ENCODE data around the gene MUC4. TPM values are rescaled to one million over a fixed set of nuclear protein-coding genes. Genes with fewer than 3 reads are reported as not detected.

MUC4 gene
- total and polyA plus RNA-seq, 2 of the 4 experiments (the other 2 are of a cell fraction), result not detected

GRCh38 chr3:195732940-195733339, 78.8 kb downstream of the MUC4 start:
- POLR2A ChIA-PET (ENCODE audit: unreplicated experiment), result interaction anchor here (0.6 kb wide), 1 partner anchor 13 kb away, joined by 3 read pairs; no protein-coding TSS in a partner anchor
- H4K8ac ChIP-seq (ENCODE audit: low read depth in 2 of 2, low read length in 2 of 2), result no peak overlapping the region
- H3K56ac ChIP-seq (ENCODE audit: extremely low read depth, insufficient read depth, low read length), result no peak overlapping the region
- H3K18ac ChIP-seq (ENCODE audit: low read depth, low read length), result no peak overlapping the region
- H3K14ac ChIP-seq (replicated peaks; ENCODE audit: low read depth, low read length), result no peak overlapping the region
- peak; percentile 36 for DNase-seq
- in situ Hi-C loops (cut with MboI; ENCODE audit: low sequenced_read_pairs) (no loop called here), intact Hi-C loops (cut with micrococcal nuclease) (no loop called here), dilution Hi-C loops (cut with HindIII; ENCODE audit: low sequenced_read_pairs, unreplicated experiment) (no loop called here)
- no peaks in the 10 kb centered on the region for H3K36me3 ChIP-seq (ENCODE audit: control insufficient read depth, insufficient read depth, low read length)
- H3K9me1 ChIP-seq (ENCODE audit: insufficient read depth, low read length), result no peaks in the 10 kb centered on the region
- no peak overlapping the region for H2AK5ac ChIP-seq (ENCODE audit: low read depth, low read length)
- CTCF ChIA-PET, result no interaction called here
- peak overlapping the region; percentile 7 for H2AFZ ChIP-seq (replicated peaks; ENCODE audit: low read length, poor library complexity)
- no peak overlapping the region for H2BK15ac ChIP-seq (ENCODE audit: low read depth, low read length)
- H3K27me3 ChIP-seq (ENCODE audit: control insufficient read depth, insufficient read depth, low read length), result peaks cover 58% of the 10 kb centered on the region
- H3K27ac ChIP-seq (ENCODE audit: insufficient read depth, low read length), result no peak overlapping the region
- H4K5ac ChIP-seq (ENCODE audit: low read depth, low read length), result no peak overlapping the region
- no peak overlapping the region for H2BK5ac ChIP-seq (ENCODE audit: low read depth, low read length, poor library complexity, severe bottlenecking)
- H3K4me3 ChIP-seq (ENCODE audit: insufficient read depth, low read depth, low read length), result no peak overlapping the region
- no peak overlapping the region for H3K4ac ChIP-seq (ENCODE audit: low read depth, low read length)
- H4K91ac ChIP-seq (ENCODE audit: insufficient read depth, low read depth, low read length), result no peak overlapping the region
- peak; percentile 25 for ATAC-seq (ENCODE audit: low read depth)
- 48% methylated on average over 12 of the region's 12 CpGs; no CpG with 5 or more reads in 1 of the 2 experiments for WGBS, 2 experiments (ENCODE audit: extremely low coverage in 2 of 2, insufficient read length in 1 of 2)
- no peak overlapping the region for H3K4me2 ChIP-seq (ENCODE audit: low read depth, low read length)
- no TSS peak for BruUV-seq (replicated peaks)
- no peak overlapping the region for H2BK20ac ChIP-seq (ENCODE audit: low read depth, low read length)
- no peaks in the 10 kb centered on the region for H3K4me1 ChIP-seq (ENCODE audit: control insufficient read depth, insufficient read depth, low read length)
- H4K20me1 ChIP-seq (ENCODE audit: insufficient read depth, low read length), result no peaks in the 10 kb centered on the region
- H3K79me1 ChIP-seq (ENCODE audit: low read depth in 1 of 2, low read length in 2 of 2), result no peaks in the 10 kb centered on the region
- no peak overlapping the region for H2BK120ac ChIP-seq (ENCODE audit: low read depth, low read length)
- H3K9me3 ChIP-seq (ENCODE audit: control insufficient read depth, insufficient read depth, low read length), result no peaks in the 10 kb centered on the region
- TF ChIP-seq RCOR1 (IDR thresholded peaks at IDR 0.05; ENCODE audit: insufficient replicate concordance, low read length) (no peak), NFE2L2 (IDR thresholded peaks at IDR 0.05; ENCODE audit: low read depth, low read length) (no peak), POLR2A (IDR thresholded peaks at IDR 0.05; ENCODE audit: low read depth, low read length) (no peak), SMC3 (IDR thresholded peaks at IDR 0.05; ENCODE audit: low read depth, low read length) (no peak), MAZ (IDR thresholded peaks at IDR 0.05; ENCODE audit: borderline replicate concordance, low read depth, low read length) (no peak), ELK1 (IDR thresholded peaks at IDR 0.05; ENCODE audit: borderline replicate concordance, low read depth, low read length) (no peak), USF2 (IDR thresholded peaks at IDR 0.05; ENCODE audit: low read depth, low read length) (no peak), FOS (IDR thresholded peaks at IDR 0.05; ENCODE audit: low read depth, low read length) (no peak), BHLHE40 (IDR thresholded peaks at IDR 0.05; ENCODE audit: low read depth, low read length) (no peak), CHD1 (IDR thresholded peaks at IDR 0.05; ENCODE audit: low read depth, low read length) (no peak), CTCF (conservative IDR thresholded peaks at IDR 0.05; ENCODE audit: low read depth, low read length) (no peak), RFX5 (IDR thresholded peaks at IDR 0.05; ENCODE audit: low read depth, low read length) (no peak), CEBPB (IDR thresholded peaks at IDR 0.05; ENCODE audit: low read depth, low read length) (no peak), MXI1 (IDR thresholded peaks at IDR 0.05; ENCODE audit: borderline replicate concordance, low read depth, low read length) (no peak), MAFK (IDR thresholded peaks at IDR 0.05; ENCODE audit: low read depth, low read length) (no peak), RAD21 (IDR thresholded peaks at IDR 0.05; ENCODE audit: low read length) (no peak)
- H3K23ac ChIP-seq (ENCODE audit: low read depth, low read length), result no peak overlapping the region
- H3K9ac ChIP-seq (ENCODE audit: low read depth, low read length), result no peak overlapping the region
- peak overlapping the region; percentile 47 for H2AK9ac ChIP-seq (replicated peaks; ENCODE audit: low read depth, low read length, poor library complexity)

All from IMR-90 (cell line).